ENCODE results near the gene COPB2. TPM values are rescaled to one million over a fixed set of nuclear protein-coding genes. Genes with fewer than 3 reads are reported as not detected.

Gene COPB2
- total and polyA plus RNA-seq, 2 of the 4 experiments (the other 2 are of a cell fraction): 179 to 363 TPM

- Histone ChIP-seq H2BK5ac (ENCODE audit: low read depth, low read length, poor library complexity, severe bottlenecking) (no peak overlapping the region), H3K36me3 (ENCODE audit: control insufficient read depth, insufficient read depth, low read length) (peaks cover 49% of the 10 kb centered on the region), H2AK9ac (replicated peaks; ENCODE audit: low read depth, low read length, poor library complexity) (no peak overlapping the region), H3K4ac (ENCODE audit: low read depth, low read length) (no peak overlapping the region), H3K4me1 (ENCODE audit: control insufficient read depth, insufficient read depth, low read length) (no peaks in the 10 kb centered on the region), H3K14ac (replicated peaks; ENCODE audit: low read depth, low read length) (no peak overlapping the region), H3K4me3 (ENCODE audit: insufficient read depth, low read depth, low read length) (no peak overlapping the region), H3K27ac (ENCODE audit: insufficient read depth, low read length) (no peak overlapping the region), H2BK120ac (ENCODE audit: low read depth, low read length) (no peak overlapping the region), H2AK5ac (ENCODE audit: low read depth, low read length) (no peak overlapping the region), H3K18ac (ENCODE audit: low read depth, low read length) (no peak overlapping the region), H4K20me1 (ENCODE audit: insufficient read depth, low read length) (peaks cover 58% of the 10 kb centered on the region), H4K8ac (ENCODE audit: low read depth in 2 of 2, low read length in 2 of 2) (no peak overlapping the region), H3K56ac (ENCODE audit: extremely low read depth, insufficient read depth, low read length) (no peak overlapping the region), H3K9ac (ENCODE audit: low read depth, low read length) (no peak overlapping the region), H2BK15ac (ENCODE audit: low read depth, low read length) (no peak overlapping the region), H3K27me3 (ENCODE audit: control insufficient read depth, insufficient read depth, low read length) (no peaks in the 10 kb centered on the region), H3K23ac (ENCODE audit: low read depth, low read length) (no peak overlapping the region), H3K4me2 (ENCODE audit: low read depth, low read length) (no peak overlapping the region), H3K79me1 (ENCODE audit: low read depth in 1 of 2, low read length in 2 of 2) (peaks cover 35 to 48% of the 10 kb centered on the region in 2 experiments), H2AFZ (replicated peaks; ENCODE audit: low read length, poor library complexity) (no peak overlapping the region), H3K9me1 (ENCODE audit: insufficient read depth, low read length) (peaks cover 3% of the 10 kb centered on the region), H4K5ac (ENCODE audit: low read depth, low read length) (no peak overlapping the region), H4K91ac (ENCODE audit: insufficient read depth, low read depth, low read length) (no peak overlapping the region), H2BK20ac (ENCODE audit: low read depth, low read length) (no peak overlapping the region), H3K9me3 (ENCODE audit: control insufficient read depth, insufficient read depth, low read length) (no peaks in the 10 kb centered on the region)
- ATAC-seq (ENCODE audit: low read depth): no peak
- DNase-seq: no peak
- dilution Hi-C loops (cut with HindIII; ENCODE audit: low sequenced_read_pairs, unreplicated experiment) (no loop called here), intact Hi-C loops (cut with micrococcal nuclease) (no loop called here), in situ Hi-C loops (cut with MboI; ENCODE audit: low sequenced_read_pairs) (no loop called here)
- ChIA-PET POLR2A (ENCODE audit: unreplicated experiment) (no interaction called here), CTCF (interaction anchor here (1.9 kb wide), 1 partner anchor 23 kb away, joined by 6 read pairs; no protein-coding TSS in a partner anchor)
- no peak for TF ChIP-seq NFE2L2 (IDR thresholded peaks at IDR 0.05; ENCODE audit: low read depth, low read length)
- no peak for TF ChIP-seq CHD1 (IDR thresholded peaks at IDR 0.05; ENCODE audit: low read depth, low read length)
- TF ChIP-seq CTCF (conservative IDR thresholded peaks at IDR 0.05; ENCODE audit: low read depth, low read length): no peak
- TF ChIP-seq MXI1 (IDR thresholded peaks at IDR 0.05; ENCODE audit: borderline replicate concordance, low read depth, low read length): no peak
- TF ChIP-seq FOS (IDR thresholded peaks at IDR 0.05; ENCODE audit: low read depth, low read length): no peak
- no peak for TF ChIP-seq POLR2A (IDR thresholded peaks at IDR 0.05; ENCODE audit: low read depth, low read length)
- no peak for TF ChIP-seq RFX5 (IDR thresholded peaks at IDR 0.05; ENCODE audit: low read depth, low read length)
- TF ChIP-seq BHLHE40 (IDR thresholded peaks at IDR 0.05; ENCODE audit: low read depth, low read length): no peak
- TF ChIP-seq ELK1 (IDR thresholded peaks at IDR 0.05; ENCODE audit: borderline replicate concordance, low read depth, low read length): no peak
- TF ChIP-seq RCOR1 (IDR thresholded peaks at IDR 0.05; ENCODE audit: insufficient replicate concordance, low read length): no peak
- TF ChIP-seq CEBPB (IDR thresholded peaks at IDR 0.05; ENCODE audit: low read depth, low read length): no peak
- TF ChIP-seq RAD21 (IDR thresholded peaks at IDR 0.05; ENCODE audit: low read length): no peak
- TF ChIP-seq USF2 (IDR thresholded peaks at IDR 0.05; ENCODE audit: low read depth, low read length): no peak
- no peak for TF ChIP-seq MAZ (IDR thresholded peaks at IDR 0.05; ENCODE audit: borderline replicate concordance, low read depth, low read length)
- TF ChIP-seq SMC3 (IDR thresholded peaks at IDR 0.05; ENCODE audit: low read depth, low read length): no peak
- TF ChIP-seq MAFK (IDR thresholded peaks at IDR 0.05; ENCODE audit: low read depth, low read length): no peak
- no TSS peak for BruUV-seq (replicated peaks)
- WGBS, 2 experiments (ENCODE audit: extremely low coverage in 2 of 2, insufficient read length in 1 of 2): 60 to 100% methylated on average over 1 of the region's 3 CpGs
Observed at GRCh38 chr3:139377378-139377777, 12.1 kb downstream of the COPB2 start.
